Inflammatory macrophage treated with lipopolysaccharide for 1 hour (primary cell): ENCODE results near the gene GRIK5.

Source experiments
- DNase-seq, 2 donors: peaks; one replicate each; pipeline ENCODE4 v3.0.0-alpha.2; 2020 to 2022

GRIK5 gene

GRCh38 chr19:41981724-41982123 is 88.3 kb downstream of the GRIK5 start:
- DNase-seq = no peak

- no peak for DNase-seq
Measured at GRCh38 chr19:41978470-41978869, 91.5 kb downstream of the GRIK5 start.

DNA sequence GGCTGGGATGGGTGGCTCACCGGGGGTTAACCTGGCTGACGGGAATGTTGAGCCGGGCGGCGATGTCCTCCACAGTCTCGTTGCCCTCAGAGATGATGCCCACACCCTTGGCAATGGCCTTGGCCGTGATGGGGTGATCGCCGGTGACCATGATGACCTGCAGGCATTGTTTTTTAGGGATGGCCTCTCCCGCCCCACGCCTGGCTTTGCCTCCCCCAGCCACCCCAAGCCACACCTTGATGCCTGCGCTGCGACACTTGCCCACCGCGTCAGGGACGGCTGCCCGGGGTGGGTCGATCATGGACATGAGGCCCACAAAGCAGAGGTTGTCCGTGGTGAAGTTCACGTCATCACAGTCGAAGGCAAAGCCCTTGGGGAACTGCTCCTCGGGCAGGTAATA is 92.1 kb downstream of the GRIK5 start:
- no peak for DNase-seq

DNA sequence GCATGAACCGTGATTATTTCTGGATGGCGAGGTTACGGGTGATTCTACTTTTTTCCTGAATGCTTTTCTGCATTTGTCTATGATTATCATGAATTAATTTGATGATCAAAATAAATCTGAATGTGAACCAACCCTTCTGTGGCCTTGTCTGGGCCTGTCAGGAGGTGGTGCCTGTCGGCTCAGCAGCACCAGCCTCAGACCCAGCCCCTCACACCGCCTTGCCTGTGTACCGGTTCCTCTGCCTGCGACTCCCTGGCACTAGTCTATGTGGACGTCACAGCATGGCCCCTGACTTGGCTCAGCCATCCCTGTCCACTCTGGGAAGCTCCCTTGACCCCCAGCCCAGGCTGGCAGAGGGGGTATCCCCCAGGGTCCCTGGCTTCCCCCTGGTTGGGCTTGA is 95.4 kb downstream of the GRIK5 start:
- no peak for DNase-seq

GRCh38 chr19:41971363-41971762 is 98.6 kb downstream of the GRIK5 start:
- no peak for DNase-seq

- DNase-seq = no peak
Measured at GRCh38 chr19:41969772-41970458, 100.1 kb downstream of the GRIK5 start.

DNA sequence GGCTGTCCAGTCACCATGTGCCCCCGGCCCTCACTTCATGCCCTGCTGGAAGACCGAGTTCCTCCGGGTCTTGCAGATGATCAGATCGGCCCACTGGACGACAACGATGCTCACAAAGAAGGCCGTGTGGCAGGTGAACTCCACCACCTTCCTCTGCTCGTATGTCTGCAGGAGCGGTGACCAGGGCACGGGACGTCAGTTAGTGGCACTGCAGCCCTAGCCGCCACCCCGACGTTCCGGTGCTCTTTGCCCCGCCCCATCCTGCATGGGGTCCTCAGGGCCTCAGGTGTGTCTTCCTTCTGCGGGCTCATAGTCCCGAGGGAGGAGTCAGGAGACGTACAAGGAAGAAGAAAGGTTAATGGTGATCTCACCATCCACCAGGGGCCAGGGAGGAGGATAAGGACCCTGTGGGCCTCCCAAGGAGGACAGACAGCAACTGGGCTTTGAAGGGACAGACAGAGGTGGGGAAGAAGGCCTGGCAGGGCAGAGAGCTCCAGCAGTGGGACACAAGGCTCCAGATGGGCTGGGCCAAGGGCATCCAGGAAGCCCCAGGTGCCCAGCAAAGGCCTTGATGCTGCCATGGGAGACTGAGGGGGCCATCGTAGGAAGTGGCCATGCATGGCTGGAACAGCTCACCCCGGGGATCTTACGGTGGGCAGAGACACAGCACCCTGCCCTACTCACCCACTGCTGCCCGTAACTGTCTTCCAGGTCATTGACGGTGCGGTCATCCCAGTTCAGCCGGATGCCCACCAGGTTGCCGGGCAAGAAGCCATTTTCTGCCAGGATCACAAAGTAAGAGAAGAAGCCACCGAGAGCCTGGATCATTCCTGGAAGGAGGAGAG is 101.0 kb downstream of the GRIK5 start:
- DNase-seq = no peak

DNA sequence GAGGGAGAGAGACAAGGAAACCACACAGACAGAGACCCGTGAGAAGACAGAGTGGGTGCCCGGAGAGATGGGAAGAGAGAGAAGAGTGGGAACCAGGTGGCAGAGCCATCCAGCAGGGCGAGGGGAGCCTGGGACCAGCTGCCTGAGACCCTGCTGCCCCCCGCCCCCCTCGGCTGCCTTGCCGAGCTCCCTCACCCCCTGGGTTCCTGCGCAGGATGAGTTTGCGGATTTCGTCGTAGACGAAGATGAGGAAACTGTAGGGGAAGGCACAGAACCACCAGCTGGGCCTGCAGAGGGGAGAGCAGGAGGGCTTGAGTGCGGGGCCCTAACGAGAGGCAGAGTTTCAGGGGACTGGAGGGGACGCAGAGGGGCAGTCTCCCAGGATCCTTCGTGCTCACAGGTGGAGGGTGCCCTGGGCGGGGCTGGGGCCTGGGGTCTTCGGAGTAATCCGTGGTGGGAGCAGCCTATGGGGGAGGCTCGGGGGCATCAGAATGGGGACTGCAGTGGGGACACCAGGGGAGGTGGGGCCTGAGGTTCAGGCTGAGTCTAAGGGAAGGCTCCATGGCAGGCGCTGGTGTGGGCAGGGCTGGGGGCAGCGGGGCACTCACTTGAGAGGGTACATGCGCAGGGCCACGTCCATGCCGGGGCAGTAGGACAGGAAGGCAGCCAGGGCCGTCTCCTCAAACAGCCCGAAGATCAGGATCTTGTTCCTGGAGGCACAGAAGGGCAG is 102.8 kb downstream of the GRIK5 start:
- no peak for DNase-seq

GRCh38 chr19:41965106-41965505 is 104.9 kb downstream of the GRIK5 start:
- DNase-seq = no peak

GRCh38 chr19:41960973-41961372 is 109.0 kb downstream of the GRIK5 start:
- no peak for DNase-seq

DNA sequence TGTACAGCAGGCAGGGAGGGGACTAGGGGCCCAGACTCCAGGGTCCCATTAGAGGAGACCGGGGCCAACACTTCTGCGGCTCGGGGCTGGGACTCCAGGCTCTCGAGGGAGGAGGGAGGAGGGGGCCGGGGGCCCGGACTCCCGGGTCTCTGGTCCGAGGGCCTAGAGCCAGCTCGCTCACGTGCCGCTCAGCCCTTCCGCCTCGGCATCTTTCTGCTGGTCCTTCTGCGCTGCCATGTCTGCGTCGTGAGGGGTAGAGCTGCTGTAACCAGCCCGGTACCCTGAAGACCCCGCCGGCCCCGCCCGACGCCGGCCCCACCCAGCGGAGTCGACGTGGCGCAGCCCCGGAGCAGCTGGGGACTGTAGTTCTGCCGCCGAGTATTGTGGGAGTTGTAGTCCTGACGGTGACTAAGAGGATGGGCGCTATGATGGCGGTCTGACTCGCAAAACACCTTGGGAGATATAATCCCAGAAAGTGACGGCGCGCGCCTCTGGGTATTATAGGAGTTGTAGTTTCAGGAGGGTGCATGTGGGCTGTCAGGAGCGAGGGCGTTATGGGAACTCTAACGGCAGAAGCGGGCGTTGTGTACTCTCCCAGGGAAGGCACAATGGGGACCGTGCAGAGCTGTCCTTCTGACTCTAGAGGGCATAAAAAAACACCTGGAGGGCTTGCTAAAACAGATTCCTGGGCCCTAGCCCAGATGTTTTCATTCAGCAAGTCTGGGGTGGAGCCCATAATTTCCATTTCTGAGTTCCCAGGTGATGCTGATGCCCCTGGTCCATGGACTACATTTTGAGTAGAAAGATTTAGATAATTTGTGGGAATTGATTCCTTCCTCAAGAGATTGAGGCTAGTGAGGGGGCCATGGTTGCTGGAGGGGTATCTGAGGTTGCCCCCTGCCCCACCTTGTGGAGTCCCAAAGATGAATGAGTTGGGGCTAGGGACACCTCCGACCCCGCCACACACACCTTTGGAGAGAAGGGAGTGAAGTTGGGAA is 110.7 kb downstream of the GRIK5 start, which contains the start of gene RABAC1:
TSS of gene RABAC1 (minus strand) at position 266 of the 998 bp plus-strand sequence. CDS start at position 237, 29 bp downstream.
- DNase-seq = peak; percentile 73 to 86

GRCh38 chr19:41958367-41959055 is 111.5 kb downstream of the GRIK5 start:
- DNase-seq = peak; percentile 32 to 53

DNA sequence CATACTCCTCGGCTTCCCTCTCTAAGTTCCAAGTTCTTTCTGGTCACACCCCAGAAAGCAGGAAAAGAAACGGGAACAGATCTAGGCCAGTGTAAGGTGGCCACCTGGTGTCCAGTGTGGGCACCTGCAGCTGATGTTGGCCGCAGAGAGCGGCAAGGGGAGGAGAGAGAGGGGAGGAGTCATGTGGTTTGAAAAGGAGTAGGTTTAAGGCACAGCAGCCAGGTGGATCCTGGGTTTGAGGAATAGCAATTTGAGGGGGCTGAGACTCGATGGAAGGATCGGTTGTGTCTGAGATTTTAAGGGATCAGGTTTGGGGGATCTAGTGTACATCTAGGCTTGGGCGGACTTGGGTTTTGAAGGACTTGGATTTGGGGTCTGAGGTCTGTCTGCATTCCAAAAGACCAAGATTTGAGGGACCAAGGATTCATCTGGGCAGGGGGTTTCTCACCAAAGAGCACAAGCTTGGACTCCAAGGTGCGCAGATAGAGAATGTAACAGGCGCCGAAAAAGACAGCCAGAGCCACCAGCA is 112.1 kb downstream of the GRIK5 start:
- peak; percentile 66 to 68 for DNase-seq

- no peak for DNase-seq
Measured at GRCh38 chr19:41957161-41957837, 112.7 kb downstream of the GRIK5 start.

GRCh38 chr19:41956621-41957020 is 113.4 kb downstream of the GRIK5 start:
- DNase-seq = no peak

- no peak for DNase-seq
Measured at GRCh38 chr19:41955521-41955920, 114.5 kb downstream of the GRIK5 start.

DNA sequence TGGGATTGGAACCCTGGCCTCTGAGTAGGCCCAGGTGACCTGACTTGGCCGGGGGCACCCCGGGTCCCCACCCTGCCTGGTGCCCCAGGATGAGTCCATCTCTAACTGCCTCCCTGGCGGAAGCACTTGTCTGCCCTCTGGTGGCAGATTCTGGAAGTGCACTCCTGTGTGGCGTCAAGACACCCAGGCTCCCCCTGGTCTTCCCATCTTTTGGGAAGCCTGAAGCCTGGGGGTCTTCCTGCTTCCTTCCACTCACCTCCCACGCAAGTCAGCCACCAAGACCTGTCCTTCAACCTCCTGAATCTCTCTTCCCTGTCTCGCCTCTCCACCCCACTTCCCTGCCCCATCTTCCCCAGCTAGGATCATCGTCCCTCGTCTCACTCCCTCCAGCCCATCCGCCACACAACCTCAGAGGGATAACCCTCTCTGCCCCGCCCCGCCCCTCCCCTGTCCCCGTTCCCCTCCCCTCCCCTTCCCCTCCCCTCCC is 118.3 kb downstream of the GRIK5 start:
- DNase-seq = peak; percentile 41 to 97
